A549 (cell line): ENCODE measurements around the gene UNC13C. TPM values are rescaled to one million over a fixed set of nuclear protein-coding genes. Genes with fewer than 3 reads are reported as not detected.

Source experiments
- ATAC-seq, 2 experiments: fragments of 200-7000 bp in 1 of 2; fragments of >200 bp in 1 of 2; cut with Nextera tagmentation in 1 of 2; cut with Tn5 transposase in 1 of 2; 3 replicates each; pipeline versions ENCODE4 v1.8.0 to v1.9.1; 2018 to 2020; ENCODE audit warnings: mild to moderate bottlenecking in 1 of 2, moderate library complexity in 1 of 2
- CTCF ChIA-PET: fragments of 300-600 bp; sonication (Branson Sonifier 250); formaldehyde crosslinking; extraction: SDS; loops from one replicate; lab custom pipeline; 2021; ENCODE audit warnings: antibody characterized with exemption, inconsistent platforms; lab: Yijun Ruan, JAX
- POLR2A ChIA-PET: fragments of 350-600 bp; formaldehyde crosslinking; extraction: SDS; loops from one replicate; lab custom pipeline; 2021; ENCODE audit warnings: antibody characterized with exemption, inconsistent platforms; lab: Yijun Ruan, JAX
- DNase-seq, 2 experiments: peaks; one replicate each; pipeline versions ENCODE4 v3.0.0 to v3.0.0-alpha.2; 2011 to 2016; ENCODE audit warnings: low read depth in 1 of 2, low spot score in 1 of 2
- FAIRE-seq: peaks from 2 replicates; lab custom pipeline; 2011; peaks lifted over from hg19 to GRCh38; lab: Jason Lieb, UNC
- H3K27ac ChIP-seq, 2 experiments: fragments of >200 bp; sonication (Bioruptor Twin); formaldehyde crosslinking; 3 replicates each; pipeline ENCODE4 v1.5.1; 2016 to 2017
- H3K4me1 ChIP-seq: fragments of >200 bp; sonication (Bioruptor Twin); formaldehyde crosslinking; 3 replicates; pipeline ENCODE4 v1.6.1; 2016
- H3K4me2 ChIP-seq: fragments of >200 bp; sonication (Bioruptor Twin); formaldehyde crosslinking; 3 replicates; pipeline ENCODE4 v1.6.1; 2016
- H3K4me3 ChIP-seq: fragments of >200 bp; sonication (Bioruptor Twin); formaldehyde crosslinking; 3 replicates; pipeline ENCODE4 v1.5.1; 2016
- H3K9me3 ChIP-seq: fragments of >200 bp; sonication (Bioruptor Twin); formaldehyde crosslinking; 3 replicates; pipeline ENCODE4 v1.6.1; 2016
- CBX2 ChIP-seq: fragments of 200-600 bp; sonication (generic); IDR thresholded peaks from 2 replicates; pipeline ENCODE4 v1.6.1; 2016; ENCODE audit warnings: low read depth, mild to moderate bottlenecking, borderline replicate concordance
- CEBPB ChIP-seq, 2 experiments: fragments of >200 bp in 1 of 2; sonication (Bioruptor Twin) in 1 of 2; formaldehyde crosslinking in 1 of 2; IDR thresholded peaks; 2 replicates each; pipeline ENCODE4 v1.6.1; 2012 to 2016
- CHD2 ChIP-seq: fragments of 150-350 bp; IDR thresholded peaks from 2 replicates; pipeline ENCODE4 v1.6.1; 2014; ENCODE audit warnings: low read length; ENCODE audit not compliant: partially characterized antibody
- ELK1 ChIP-seq: fragments of 150-350 bp; IDR thresholded peaks from 2 replicates; pipeline ENCODE4 v1.6.1; 2014; ENCODE audit warnings: low read depth, mild to moderate bottlenecking, low read length
- EP300 ChIP-seq, 2 experiments: fragments of >200 bp; sonication (Bioruptor Twin); formaldehyde crosslinking; IDR thresholded peaks; 2 replicates in 1 of 2; 3 replicates in 1 of 2; pipeline ENCODE4 v1.6.1; 2016 to 2017
- ESRRA ChIP-seq: fragments of 150-350 bp; IDR thresholded peaks from 2 replicates; pipeline ENCODE4 v1.6.1; 2014; ENCODE audit warnings: mild to moderate bottlenecking, low read length, borderline replicate concordance
- HES2 ChIP-seq: fragments of >200 bp; sonication (Bioruptor Twin); formaldehyde crosslinking; IDR thresholded peaks from 2 replicates; pipeline ENCODE4 v1.6.1; 2016
- KDM5A ChIP-seq: fragments of 200-600 bp; sonication (generic); IDR thresholded peaks from 2 replicates; pipeline ENCODE4 v1.6.1; 2016; ENCODE audit warnings: antibody characterized with exemption, mild to moderate bottlenecking
- MAX ChIP-seq: IDR thresholded peaks from 2 replicates; pipeline ENCODE4 v1.6.1; 2012
- MAZ ChIP-seq: fragments of 150-350 bp; IDR thresholded peaks from 2 replicates; pipeline ENCODE4 v1.6.1; 2014; ENCODE audit warnings: antibody characterized with exemption, low read depth, low read length, borderline replicate concordance
- NPAS2 ChIP-seq: fragments of 250-450 bp; sonication (Bioruptor Pico); IDR thresholded peaks from 2 replicates; pipeline ENCODE4 v1.8.0; 2022; ENCODE audit warnings: mild to moderate bottlenecking, moderate library complexity, borderline replicate concordance
- POLR2AphosphoS2 ChIP-seq: conservative IDR thresholded peaks from 2 replicates; pipeline ENCODE4 v1.6.1; 2012; ENCODE audit warnings: low read length, improper control_type of control experiment, inconsistent platforms
- RAD21 ChIP-seq, 2 experiments: fragments of >200 bp in 1 of 2; sonication (Bioruptor Twin) in 1 of 2; formaldehyde crosslinking in 1 of 2; IDR thresholded peaks in 1 of 2; conservative IDR thresholded peaks in 1 of 2; 2 replicates in 1 of 2; 3 replicates in 1 of 2; pipeline ENCODE4 v1.6.1; 2012 to 2018; ENCODE audit warnings: inconsistent platforms in 1 of 2
- RFX5 ChIP-seq: fragments of 450-650 bp; IDR thresholded peaks from 2 replicates; pipeline ENCODE4 v1.7.1; 2014; ENCODE audit warnings: antibody characterized with exemption, mild to moderate bottlenecking, moderate library complexity
- SMC3 ChIP-seq: fragments of >200 bp; sonication (Bioruptor Twin); formaldehyde crosslinking; IDR thresholded peaks from 3 replicates; pipeline ENCODE4 v1.6.1; 2018; ENCODE audit warnings: inconsistent platforms
- ZC3H11A ChIP-seq: fragments of 450-650 bp; IDR thresholded peaks from 2 replicates; pipeline ENCODE4 v1.6.1; 2014; ENCODE audit warnings: antibody characterized with exemption, mild to moderate bottlenecking
- ZNF302 ChIP-seq: fragments of 250-450 bp; sonication (Bioruptor Pico); IDR thresholded peaks from 2 replicates; pipeline ENCODE4 v1.9.0; 2021; ENCODE audit warnings: inconsistent platforms, mild to moderate bottlenecking, moderate library complexity
- ZSCAN20 ChIP-seq: fragments of 250-450 bp; sonication (Bioruptor Pico); IDR thresholded peaks from 2 replicates; pipeline ENCODE4 v1.8.0; 2022; ENCODE audit warnings: mild to moderate bottlenecking, moderate library complexity
- WGBS: methylation state at CpG from one replicate; pipeline ENCODE4 v1.1.6; 2017; ENCODE audit errors: missing lambda C conversion rate; 5-methylcytosine and 5-hydroxymethylcytosine counted together
- polyA plus RNA-seq, 4 experiments: library from polyadenylated mRNA; depleted of rRNA in 3 of 4; stranded (reverse); fragments of >200 nt; fragmentation: RNase III in 1 of 4; extraction: RNeasy Plus Mini Kit Qiagen cat#74134 plus additional on column Dnase treatment in 1 of 4; gene quantifications; 2 replicates in 3 of 4; 3 replicates in 1 of 4; pipeline ENCODE4 v1.2.3, GENCODE V29; 2011 to 2017
- TF ChIP-seq, protein P1 (sequence below): fragments of >200 bp; sonication (Bioruptor Twin); formaldehyde crosslinking; IDR thresholded peaks from 3 replicates; pipeline ENCODE4 v1.6.1; 2016
- TF ChIP-seq, protein P2 (sequence below): fragments of >200 bp; sonication (Bioruptor Twin); formaldehyde crosslinking; IDR thresholded peaks from 3 replicates; pipeline ENCODE4 v1.5.1; 2016
- TF ChIP-seq, protein P3 (sequence below): fragments of 450-650 bp; IDR thresholded peaks from 2 replicates; pipeline ENCODE4 v1.6.1; 2014; ENCODE audit warnings: antibody characterized with exemption

Gene UNC13C
- polyA plus RNA-seq, 2 of the 4 experiments (the other 2 are of a cell fraction): 0.01 to 0.04 TPM

DNA sequence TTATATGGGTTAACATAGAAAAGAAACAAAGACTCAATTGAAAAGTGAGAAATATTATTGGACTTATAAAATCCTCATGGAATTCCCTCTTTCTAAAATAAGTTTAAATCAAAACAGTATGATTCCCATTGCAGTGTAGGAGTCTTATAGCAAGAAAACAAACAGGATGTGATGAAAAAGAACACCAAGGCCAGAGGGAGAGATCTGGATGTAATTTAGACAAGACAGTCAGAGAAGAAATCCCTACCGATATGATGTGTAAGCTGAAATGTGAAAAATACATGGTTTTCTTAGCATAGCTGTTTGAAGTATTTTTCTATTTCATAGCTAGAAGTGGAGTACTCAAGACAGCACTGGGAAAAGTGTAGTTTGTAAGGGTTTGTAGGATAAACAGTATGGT lies 697.0 kb downstream of the UNC13C start:
- ATAC-seq (no peak), FAIRE-seq (no peak), DNase-seq (no peak)
- no peak for TF ChIP-seq CBX2
- no peak for TF ChIP-seq MAZ
- TF ChIP-seq ELK1: no peak
- TF ChIP-seq KDM5A: no peak
- no peak for TF ChIP-seq ZSCAN20 (CRISPR knock-in tag)
- no peak for TF ChIP-seq ZNF302 (CRISPR knock-in tag)
- TF ChIP-seq EP300 (IDR thresholded peaks at IDR 0.05): no peak
- TF ChIP-seq MAX: no peak
- TF ChIP-seq, protein P1, sequence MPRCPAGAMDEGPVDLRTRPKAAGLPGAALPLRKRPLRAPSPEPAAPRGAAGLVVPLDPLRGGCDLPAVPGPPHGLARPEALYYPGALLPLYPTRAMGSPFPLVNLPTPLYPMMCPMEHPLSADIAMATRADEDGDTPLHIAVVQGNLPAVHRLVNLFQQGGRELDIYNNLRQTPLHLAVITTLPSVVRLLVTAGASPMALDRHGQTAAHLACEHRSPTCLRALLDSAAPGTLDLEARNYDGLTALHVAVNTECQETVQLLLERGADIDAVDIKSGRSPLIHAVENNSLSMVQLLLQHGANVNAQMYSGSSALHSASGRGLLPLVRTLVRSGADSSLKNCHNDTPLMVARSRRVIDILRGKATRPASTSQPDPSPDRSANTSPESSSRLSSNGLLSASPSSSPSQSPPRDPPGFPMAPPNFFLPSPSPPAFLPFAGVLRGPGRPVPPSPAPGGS: no peak
- TF ChIP-seq SMC3: no peak
- no peak for TF ChIP-seq RFX5
- TF ChIP-seq POLR2AphosphoS2: no peak
- no peak for TF ChIP-seq CHD2
- no peak for TF ChIP-seq HES2
- TF ChIP-seq NPAS2 (CRISPR knock-in tag): no peak
- no peak for TF ChIP-seq CEBPB (IDR thresholded peaks at IDR 0.05)
- TF ChIP-seq ESRRA: no peak
- no peak for TF ChIP-seq RAD21 (conservative IDR thresholded peaks at IDR 0.05 in 1 of 2, IDR thresholded peaks at IDR 0.05 in 1 of 2)
- TF ChIP-seq, protein P2, sequence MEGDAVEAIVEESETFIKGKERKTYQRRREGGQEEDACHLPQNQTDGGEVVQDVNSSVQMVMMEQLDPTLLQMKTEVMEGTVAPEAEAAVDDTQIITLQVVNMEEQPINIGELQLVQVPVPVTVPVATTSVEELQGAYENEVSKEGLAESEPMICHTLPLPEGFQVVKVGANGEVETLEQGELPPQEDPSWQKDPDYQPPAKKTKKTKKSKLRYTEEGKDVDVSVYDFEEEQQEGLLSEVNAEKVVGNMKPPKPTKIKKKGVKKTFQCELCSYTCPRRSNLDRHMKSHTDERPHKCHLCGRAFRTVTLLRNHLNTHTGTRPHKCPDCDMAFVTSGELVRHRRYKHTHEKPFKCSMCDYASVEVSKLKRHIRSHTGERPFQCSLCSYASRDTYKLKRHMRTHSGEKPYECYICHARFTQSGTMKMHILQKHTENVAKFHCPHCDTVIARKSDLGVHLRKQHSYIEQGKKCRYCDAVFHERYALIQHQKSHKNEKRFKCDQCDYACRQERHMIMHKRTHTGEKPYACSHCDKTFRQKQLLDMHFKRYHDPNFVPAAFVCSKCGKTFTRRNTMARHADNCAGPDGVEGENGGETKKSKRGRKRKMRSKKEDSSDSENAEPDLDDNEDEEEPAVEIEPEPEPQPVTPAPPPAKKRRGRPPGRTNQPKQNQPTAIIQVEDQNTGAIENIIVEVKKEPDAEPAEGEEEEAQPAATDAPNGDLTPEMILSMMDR: no peak
- TF ChIP-seq ZC3H11A: no peak
- Histone ChIP-seq H3K4me2 (no peak overlapping the region), H3K4me1 (no peaks in the 10 kb centered on the region), H3K9me3 (no peaks in the 10 kb centered on the region), H3K4me3 (no peak overlapping the region), H3K27ac (no peak overlapping the region)
- 68% methylated on average over 1 of the region's 1 CpG for WGBS
- POLR2A ChIA-PET: no interaction called here
- CTCF ChIA-PET: no interaction called here

DNA sequence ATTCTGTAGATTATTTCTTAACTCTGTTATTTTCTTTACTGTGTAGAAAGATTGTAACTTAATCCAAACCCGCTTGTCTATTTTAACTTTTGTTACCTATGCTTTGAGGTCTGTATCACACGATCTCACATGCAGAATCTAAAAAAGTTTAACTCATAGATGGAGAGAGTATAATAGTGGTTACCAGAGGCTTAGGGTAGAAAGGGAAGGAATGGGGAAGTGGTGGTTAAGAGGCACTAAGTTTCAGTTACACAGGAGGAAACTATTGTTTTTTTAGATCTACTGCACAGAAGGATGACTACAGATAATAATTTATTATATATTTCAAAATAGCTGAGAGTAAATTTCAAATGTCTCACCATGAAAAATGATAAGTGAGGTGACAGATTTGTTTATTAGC lies 703.3 kb downstream of the UNC13C start:
- no peak overlapping the region for H3K27ac ChIP-seq
- POLR2A ChIA-PET: no interaction called here
- ATAC-seq: no peak
- no peaks in the 10 kb centered on the region for H3K4me1 ChIP-seq
- FAIRE-seq: no peak
- no peak for DNase-seq
- no peak for TF ChIP-seq ZSCAN20 (CRISPR knock-in tag)
- TF ChIP-seq, protein P3, sequence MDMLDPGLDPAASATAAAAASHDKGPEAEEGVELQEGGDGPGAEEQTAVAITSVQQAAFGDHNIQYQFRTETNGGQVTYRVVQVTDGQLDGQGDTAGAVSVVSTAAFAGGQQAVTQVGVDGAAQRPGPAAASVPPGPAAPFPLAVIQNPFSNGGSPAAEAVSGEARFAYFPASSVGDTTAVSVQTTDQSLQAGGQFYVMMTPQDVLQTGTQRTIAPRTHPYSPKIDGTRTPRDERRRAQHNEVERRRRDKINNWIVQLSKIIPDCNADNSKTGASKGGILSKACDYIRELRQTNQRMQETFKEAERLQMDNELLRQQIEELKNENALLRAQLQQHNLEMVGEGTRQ: no peak
- WGBS: 6% methylated on average over 2 of the region's 2 CpGs
- no peak overlapping the region for H3K4me3 ChIP-seq
- no peak overlapping the region for H3K4me2 ChIP-seq
- no peaks in the 10 kb centered on the region for H3K9me3 ChIP-seq
- CTCF ChIA-PET: no interaction called here

Other genes starting within 250 kb of the UNC13C start
- 24.6 and 28.5 TPM in 2 replicates for gene WDR72, start 218.8 kb upstream of the UNC13C start, polyA plus RNA-seq (2011; rRNA removed)
- gene WDR72, start 218.8 kb upstream of the UNC13C start, polyA plus RNA-seq (2017; fragmentation: RNase III; extraction: RNeasy Plus Mini Kit Qiagen cat#74134 plus additional on column Dnase treatment): 11.1 to 12.3 TPM (median 12.0 TPM) in 3 replicates